ENCODE data around the gene OGT.
"Not testable (repeated sequence)": the region's sequence is repeated elsewhere in the genome, so short reads cannot be mapped to it uniquely, and the experiment has no call there.

DNA sequence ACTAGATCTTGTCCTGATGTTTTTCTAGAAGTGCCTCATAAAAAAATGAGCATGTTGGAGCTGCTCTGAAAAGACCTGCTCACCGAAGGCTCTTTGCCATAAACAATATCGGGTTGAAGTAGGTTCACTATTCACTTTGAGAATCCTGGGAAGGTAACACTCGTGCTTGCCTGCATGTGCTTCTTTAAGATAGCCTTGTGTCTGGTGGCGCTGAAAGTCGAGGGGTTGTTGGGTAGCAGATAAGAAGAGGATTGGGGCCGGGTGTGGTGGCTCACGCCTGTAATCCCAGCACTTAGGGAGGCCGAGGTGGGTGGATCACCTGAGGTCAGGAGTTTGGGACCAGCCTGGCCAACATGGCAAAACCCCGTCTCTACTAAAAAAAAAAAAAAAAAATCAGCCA, 78.8 kb downstream of the OGT start:
- TF ChIP-seq POLR2A, CTCF (IDR thresholded peaks at IDR 0.05): not testable (repeated sequence)

Data from tibial nerve (tissue), 3 donors.